Measurements from ENCODE around the gene NLRP3.

- TF ChIP-seq, protein P1, sequence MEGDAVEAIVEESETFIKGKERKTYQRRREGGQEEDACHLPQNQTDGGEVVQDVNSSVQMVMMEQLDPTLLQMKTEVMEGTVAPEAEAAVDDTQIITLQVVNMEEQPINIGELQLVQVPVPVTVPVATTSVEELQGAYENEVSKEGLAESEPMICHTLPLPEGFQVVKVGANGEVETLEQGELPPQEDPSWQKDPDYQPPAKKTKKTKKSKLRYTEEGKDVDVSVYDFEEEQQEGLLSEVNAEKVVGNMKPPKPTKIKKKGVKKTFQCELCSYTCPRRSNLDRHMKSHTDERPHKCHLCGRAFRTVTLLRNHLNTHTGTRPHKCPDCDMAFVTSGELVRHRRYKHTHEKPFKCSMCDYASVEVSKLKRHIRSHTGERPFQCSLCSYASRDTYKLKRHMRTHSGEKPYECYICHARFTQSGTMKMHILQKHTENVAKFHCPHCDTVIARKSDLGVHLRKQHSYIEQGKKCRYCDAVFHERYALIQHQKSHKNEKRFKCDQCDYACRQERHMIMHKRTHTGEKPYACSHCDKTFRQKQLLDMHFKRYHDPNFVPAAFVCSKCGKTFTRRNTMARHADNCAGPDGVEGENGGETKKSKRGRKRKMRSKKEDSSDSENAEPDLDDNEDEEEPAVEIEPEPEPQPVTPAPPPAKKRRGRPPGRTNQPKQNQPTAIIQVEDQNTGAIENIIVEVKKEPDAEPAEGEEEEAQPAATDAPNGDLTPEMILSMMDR (IDR thresholded peaks at IDR 0.05) = no peak
- no peak for TF ChIP-seq SIN3A (IDR thresholded peaks at IDR 0.05; ENCODE audit: borderline replicate concordance, insufficient read depth, low read depth, low read length)
- no peak for TF ChIP-seq POLR2AphosphoS5 (IDR thresholded peaks at IDR 0.05; ENCODE audit: low read depth, low read length)
- no peak for TF ChIP-seq TCF7L2 (IDR thresholded peaks at IDR 0.05; ENCODE audit: low read depth, low read length)
These were observed 66.8 kb downstream of the NLRP3 start for GRCh38 chr1:247482747-247483146.
